Mesothelial cell of epicardium (in vitro differentiated cells): ENCODE measurements around the gene LEPR. TPM values are rescaled to one million over a fixed set of nuclear protein-coding genes. Genes with fewer than 3 reads are reported as not detected.
"Not testable (repeated sequence)": the region's sequence is repeated elsewhere in the genome, so short reads cannot be mapped to it uniquely, and the experiment has no call there.

Experiments
- DNase-seq, 2 experiments: peaks; one replicate each; pipeline ENCODE4 v3.0.0; 2021; ENCODE audit warnings: low spot score in 2 of 2; ENCODE audit not compliant: unreplicated experiment in 2 of 2
- H3K27ac Mint-ChIP-seq: 2 replicates; pipeline ENCODE4 v1.8.0; 2021; ENCODE audit warnings: mixed read lengths
- H3K27me3 Mint-ChIP-seq: 2 replicates; pipeline ENCODE4 v1.8.0; 2021; ENCODE audit warnings: low read depth, mixed read lengths
- H3K36me3 Mint-ChIP-seq: 2 replicates; pipeline ENCODE4 v1.8.0; 2021; ENCODE audit warnings: mixed read lengths
- H3K4me1 Mint-ChIP-seq: 2 replicates; pipeline ENCODE4 v1.8.0; 2021; ENCODE audit warnings: mixed read lengths
- H3K4me3 Mint-ChIP-seq: 2 replicates; pipeline ENCODE4 v1.8.0; 2021; ENCODE audit warnings: mild to moderate bottlenecking, moderate library complexity, mixed read lengths
- H3K9me3 Mint-ChIP-seq: 2 replicates; pipeline ENCODE4 v1.8.0; 2021; ENCODE audit warnings: mixed read lengths
- CTCF ChIP-seq: fragments of 200-600 bp; sonication (generic); IDR thresholded peaks from one replicate; pipeline ENCODE4 v1.5.0; 2021; ENCODE audit warnings: antibody characterized with exemption; ENCODE audit not compliant: unreplicated experiment
- total RNA-seq: library from RNA; stranded (reverse); gene quantifications from 3 replicates; pipeline ENCODE4 v1.2.1, GENCODE V29; 2021

LEPR gene
- total RNA-seq, 1 donor from 2014 or later = 5.0 TPM

GRCh38 chr1:65458730-65459396 is 38.4 kb downstream of the LEPR start:
- Mint-ChIP-seq H3K27me3 (no peaks in the 10 kb centered on the region), H3K9me3 (peaks cover 28% of the 10 kb centered on the region), H3K36me3 (peaks cover 5% of the 10 kb centered on the region), H3K4me3 (no peak overlapping the region), H3K27ac (no peak overlapping the region), H3K4me1 (no peaks in the 10 kb centered on the region)
- no peak for DNase-seq
- TF ChIP-seq CTCF = no peak

- Mint-ChIP-seq H3K27me3 (no peaks in the 10 kb centered on the region), H3K4me1 (no peaks in the 10 kb centered on the region), H3K36me3 (peaks cover 5% of the 10 kb centered on the region), H3K27ac (no peak overlapping the region), H3K4me3 (no peak overlapping the region), H3K9me3 (peaks cover 30% of the 10 kb centered on the region)
- TF ChIP-seq CTCF = no peak
- no peak for DNase-seq
Measured at GRCh38 chr1:65459397-65459768, 38.9 kb downstream of the LEPR start.

- H3K4me3 Mint-ChIP-seq, H3K4me1 Mint-ChIP-seq, H3K36me3 Mint-ChIP-seq, H3K27me3 Mint-ChIP-seq, H3K27ac Mint-ChIP-seq, DNase-seq: not testable (repeated sequence)
- peaks cover 35% of the 10 kb centered on the region for H3K9me3 Mint-ChIP-seq
Measured at GRCh38 chr1:65465837-65466236, 45.4 kb downstream of the LEPR start.

GRCh38 chr1:65467536-65467935 is 47.1 kb downstream of the LEPR start:
- H3K4me3 Mint-ChIP-seq = no peak overlapping the region
- peaks cover 5% of the 10 kb centered on the region for H3K4me1 Mint-ChIP-seq
- no peaks in the 10 kb centered on the region for H3K27me3 Mint-ChIP-seq
- no peak for TF ChIP-seq CTCF
- no peak overlapping the region for H3K27ac Mint-ChIP-seq
- peaks cover 35% of the 10 kb centered on the region for H3K9me3 Mint-ChIP-seq
- no peak for DNase-seq
- peaks cover 2% of the 10 kb centered on the region for H3K36me3 Mint-ChIP-seq

- no peak for DNase-seq
- Mint-ChIP-seq H3K4me3 (no peak overlapping the region), H3K4me1 (peaks cover 5% of the 10 kb centered on the region), H3K36me3 (peaks cover 2% of the 10 kb centered on the region), H3K9me3 (peaks cover 21% of the 10 kb centered on the region), H3K27me3 (no peaks in the 10 kb centered on the region), H3K27ac (no peak overlapping the region)
- TF ChIP-seq CTCF = no peak
Measured at GRCh38 chr1:65469126-65469888, 48.8 kb downstream of the LEPR start.

GRCh38 chr1:65469889-65470340 is 49.4 kb downstream of the LEPR start:
- no peak overlapping the region for H3K27ac Mint-ChIP-seq
- TF ChIP-seq CTCF = no peak
- no peak for DNase-seq
- peaks cover 5% of the 10 kb centered on the region for H3K4me1 Mint-ChIP-seq
- no peaks in the 10 kb centered on the region for H3K27me3 Mint-ChIP-seq
- H3K36me3 Mint-ChIP-seq = peaks cover 2% of the 10 kb centered on the region
- H3K9me3 Mint-ChIP-seq = peaks cover 18% of the 10 kb centered on the region
- H3K4me3 Mint-ChIP-seq = no peak overlapping the region
